Measurements from ENCODE around the gene NKD1. TPM values are rescaled to one million over a fixed set of nuclear protein-coding genes. Genes with fewer than 3 reads are reported as not detected.

Gene NKD1
- total and polyA plus RNA-seq, 8 donors, result 12.5 to 46.9 (median 37.9) TPM

DNA sequence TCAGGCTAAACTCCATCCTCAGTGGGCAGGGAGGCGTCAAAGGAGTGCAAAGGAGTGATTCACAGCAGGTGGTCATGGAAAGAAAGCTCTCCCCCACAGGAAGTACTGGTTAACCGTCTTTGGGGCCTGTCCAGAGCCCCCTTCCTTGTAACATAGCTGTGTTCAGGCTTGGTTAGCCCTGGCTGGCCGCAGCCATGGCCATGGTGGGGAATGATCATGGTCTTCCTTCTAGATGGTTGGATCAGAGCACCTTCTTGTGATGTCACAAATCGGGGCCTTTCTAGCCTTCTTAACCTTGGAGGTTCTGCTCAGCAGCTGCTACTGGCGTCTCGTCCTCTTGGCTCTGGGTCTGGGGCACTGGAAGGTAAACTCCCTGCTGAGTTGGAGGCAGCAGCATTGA, 15.8 kb downstream of the NKD1 start:
- TF ChIP-seq, protein P1, sequence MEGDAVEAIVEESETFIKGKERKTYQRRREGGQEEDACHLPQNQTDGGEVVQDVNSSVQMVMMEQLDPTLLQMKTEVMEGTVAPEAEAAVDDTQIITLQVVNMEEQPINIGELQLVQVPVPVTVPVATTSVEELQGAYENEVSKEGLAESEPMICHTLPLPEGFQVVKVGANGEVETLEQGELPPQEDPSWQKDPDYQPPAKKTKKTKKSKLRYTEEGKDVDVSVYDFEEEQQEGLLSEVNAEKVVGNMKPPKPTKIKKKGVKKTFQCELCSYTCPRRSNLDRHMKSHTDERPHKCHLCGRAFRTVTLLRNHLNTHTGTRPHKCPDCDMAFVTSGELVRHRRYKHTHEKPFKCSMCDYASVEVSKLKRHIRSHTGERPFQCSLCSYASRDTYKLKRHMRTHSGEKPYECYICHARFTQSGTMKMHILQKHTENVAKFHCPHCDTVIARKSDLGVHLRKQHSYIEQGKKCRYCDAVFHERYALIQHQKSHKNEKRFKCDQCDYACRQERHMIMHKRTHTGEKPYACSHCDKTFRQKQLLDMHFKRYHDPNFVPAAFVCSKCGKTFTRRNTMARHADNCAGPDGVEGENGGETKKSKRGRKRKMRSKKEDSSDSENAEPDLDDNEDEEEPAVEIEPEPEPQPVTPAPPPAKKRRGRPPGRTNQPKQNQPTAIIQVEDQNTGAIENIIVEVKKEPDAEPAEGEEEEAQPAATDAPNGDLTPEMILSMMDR (IDR thresholded peaks at IDR 0.05), result no peak
- Histone ChIP-seq H3K27ac (no peak overlapping the region), H3K27me3 (no peaks in the 10 kb centered on the region), H3K36me3 (no peaks in the 10 kb centered on the region), H3K4me3 (no peak overlapping the region), H3K9me3 (no peaks in the 10 kb centered on the region), H3K4me1 (no peaks in the 10 kb centered on the region)
- intact Hi-C loops (cut with DNase I), result no loop called here
- no peak for ATAC-seq
- DNase-seq, result no peak

DNA sequence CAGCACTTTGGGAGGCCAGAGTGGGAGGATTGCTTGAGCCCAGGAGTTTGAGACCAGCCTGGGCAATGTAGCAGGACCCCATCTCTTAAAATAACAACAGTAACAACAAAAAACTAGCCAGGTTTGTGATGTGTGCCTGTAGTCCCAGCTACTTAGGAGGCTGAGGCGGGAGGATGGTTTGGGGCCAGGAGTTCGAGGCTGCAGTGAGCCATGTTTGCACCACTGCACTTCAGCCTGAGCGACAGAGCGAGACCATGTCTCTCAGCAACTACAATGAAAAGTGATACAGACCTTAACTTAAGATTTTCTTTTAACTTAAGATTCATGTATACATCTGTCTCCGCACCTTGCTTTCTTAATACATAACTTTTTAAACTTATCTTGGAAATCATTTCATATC, 17.2 kb downstream of the NKD1 start:
- DNase-seq (no peak), ATAC-seq (no peak)
- Histone ChIP-seq H3K27me3 (no peaks in the 10 kb centered on the region), H3K4me1 (no peaks in the 10 kb centered on the region), H3K36me3 (no peaks in the 10 kb centered on the region), H3K4me3 (no peak overlapping the region), H3K9me3 (no peaks in the 10 kb centered on the region), H3K27ac (no peak overlapping the region)
- intact Hi-C loops (cut with DNase I), result no loop called here
- TF ChIP-seq, protein P1 (IDR thresholded peaks at IDR 0.05), result no peak

DNA sequence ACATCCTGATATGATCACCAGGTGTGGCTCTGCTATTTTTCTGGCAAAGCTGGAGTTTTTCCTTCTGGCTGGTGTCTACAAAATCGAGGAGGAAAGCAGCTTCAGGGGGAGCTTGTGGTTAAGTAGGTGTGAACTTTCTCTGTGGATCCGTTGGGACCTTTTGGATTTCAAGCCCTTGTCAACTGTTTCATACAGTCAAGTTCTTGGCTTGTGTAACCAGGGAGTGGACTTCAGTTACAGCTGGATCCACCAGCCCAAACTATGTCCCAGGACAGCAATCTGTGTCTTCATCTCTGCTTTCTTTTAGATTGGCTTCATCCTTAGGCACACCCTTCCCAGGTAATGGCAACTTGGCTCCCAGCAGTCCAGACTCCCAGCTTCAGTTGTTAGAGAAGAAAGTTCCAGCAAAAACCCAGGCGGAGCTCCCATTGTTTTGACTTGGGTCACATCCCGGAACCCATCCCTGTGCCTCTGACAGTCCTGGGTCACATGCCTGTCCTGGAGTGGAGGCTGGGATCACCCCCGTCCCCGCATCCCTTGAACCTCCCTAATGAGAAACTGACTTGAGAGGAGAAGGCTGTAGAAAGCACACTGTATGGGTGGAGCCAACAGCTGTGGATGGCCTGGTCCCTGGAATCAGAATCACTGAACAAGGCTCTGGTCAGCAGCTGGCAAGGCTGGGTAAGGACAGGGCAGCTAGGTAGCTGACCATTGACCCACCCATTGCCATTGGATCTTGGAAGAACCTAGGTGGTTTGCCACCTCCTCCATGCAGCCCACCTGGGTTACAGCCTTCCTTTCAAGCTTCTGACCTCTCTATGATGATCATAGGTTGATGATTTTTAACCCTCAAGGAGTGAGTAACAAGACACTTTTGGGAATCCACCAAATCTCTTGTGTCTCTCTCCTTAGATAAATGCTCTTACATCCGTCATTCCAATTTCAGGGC, 18.1 kb downstream of the NKD1 start:
- TF ChIP-seq, protein P1 (IDR thresholded peaks at IDR 0.05), result no peak
- H3K27me3 ChIP-seq, result no peaks in the 10 kb centered on the region
- H3K4me3 ChIP-seq, result no peak overlapping the region
- intact Hi-C loops (cut with DNase I), result no loop called here
- no peak for ATAC-seq
- no peaks in the 10 kb centered on the region for H3K4me1 ChIP-seq
- no peak overlapping the region for H3K27ac ChIP-seq
- no peaks in the 10 kb centered on the region for H3K9me3 ChIP-seq
- no peak for DNase-seq
- H3K36me3 ChIP-seq, result no peaks in the 10 kb centered on the region

DNA sequence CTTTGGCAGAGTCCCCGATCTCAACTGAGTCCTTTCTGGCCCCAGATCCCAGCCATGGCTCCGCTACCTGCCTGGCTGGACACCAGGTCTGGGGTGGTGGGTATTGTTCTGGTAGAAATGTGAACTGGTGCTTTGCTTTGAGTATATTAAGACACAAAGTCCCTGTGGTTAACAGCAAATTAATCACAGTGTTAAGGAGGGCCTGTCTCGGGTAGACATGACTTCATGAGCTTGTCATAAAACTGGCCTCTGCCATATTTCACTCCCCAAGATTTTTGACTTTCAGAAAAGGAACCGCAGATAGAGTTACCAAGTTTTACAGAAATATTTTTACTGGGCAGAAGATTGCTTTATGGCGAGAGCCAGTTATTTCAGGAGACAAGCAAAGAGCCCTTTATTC, 19.5 kb downstream of the NKD1 start:
- Histone ChIP-seq H3K36me3 (no peaks in the 10 kb centered on the region), H3K27ac (no peak overlapping the region), H3K4me1 (no peaks in the 10 kb centered on the region), H3K9me3 (no peaks in the 10 kb centered on the region), H3K27me3 (no peaks in the 10 kb centered on the region), H3K4me3 (no peak overlapping the region)
- TF ChIP-seq, protein P1 (IDR thresholded peaks at IDR 0.05), result no peak
- DNase-seq (no peak), ATAC-seq (no peak)
- intact Hi-C loops (cut with DNase I), result no loop called here

DNA sequence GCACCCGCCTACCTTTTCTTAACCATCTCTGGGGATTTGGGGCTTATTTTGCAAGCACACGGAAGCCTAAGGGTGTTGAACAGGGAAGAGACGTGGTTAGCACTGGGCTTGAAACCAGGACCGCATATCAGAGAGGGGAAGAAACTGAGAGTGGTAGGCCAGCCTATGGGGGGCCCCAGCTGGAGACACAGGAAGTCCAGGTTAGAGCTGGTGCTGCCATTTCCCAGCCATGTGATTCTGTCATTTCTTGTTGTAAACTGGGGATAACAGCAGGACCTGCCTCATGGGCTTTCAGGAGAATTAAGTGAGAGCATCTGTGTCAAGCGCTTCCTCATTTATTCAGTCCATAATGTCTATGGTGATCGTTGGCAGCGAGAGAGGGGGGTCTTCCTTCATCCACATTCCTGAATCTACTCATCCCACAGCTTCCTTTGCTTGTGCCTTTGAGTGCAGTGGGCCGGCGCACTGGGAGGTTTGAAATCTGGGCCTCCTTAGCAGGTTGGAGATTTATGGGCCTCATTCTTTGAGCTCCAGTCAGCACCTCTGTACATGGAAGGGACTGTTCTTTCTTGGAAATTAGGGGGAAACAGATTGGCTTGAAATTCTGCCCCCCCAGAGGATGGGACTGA, 20.1 kb downstream of the NKD1 start:
- ATAC-seq (no peak), DNase-seq (no peak)
- no peak overlapping the region for H3K27ac ChIP-seq
- H3K4me3 ChIP-seq, result no peak overlapping the region
- no peaks in the 10 kb centered on the region for H3K27me3 ChIP-seq
- H3K36me3 ChIP-seq, result no peaks in the 10 kb centered on the region
- no peaks in the 10 kb centered on the region for H3K4me1 ChIP-seq
- TF ChIP-seq, protein P1 (IDR thresholded peaks at IDR 0.05), result no peak
- intact Hi-C loops (cut with DNase I), result no loop called here
- H3K9me3 ChIP-seq, result no peaks in the 10 kb centered on the region
